Activated CD4-positive, CD25-positive, alpha-beta regulatory T cell treated with anti-CD3 and anti-CD28 coated beads, Interleukin-2, amount 50 U/mL, for 72 hours (primary cell): Measurements from ENCODE around the gene HIKESHI.
"Not testable (repeated sequence)": the region's sequence is repeated elsewhere in the genome, so short reads cannot be mapped to it uniquely, and the experiment has no call there.

Experiments used
- DNase-seq: peaks from one replicate; pipeline ENCODE4 v3.0.0; 2021

HIKESHI gene

DNA sequence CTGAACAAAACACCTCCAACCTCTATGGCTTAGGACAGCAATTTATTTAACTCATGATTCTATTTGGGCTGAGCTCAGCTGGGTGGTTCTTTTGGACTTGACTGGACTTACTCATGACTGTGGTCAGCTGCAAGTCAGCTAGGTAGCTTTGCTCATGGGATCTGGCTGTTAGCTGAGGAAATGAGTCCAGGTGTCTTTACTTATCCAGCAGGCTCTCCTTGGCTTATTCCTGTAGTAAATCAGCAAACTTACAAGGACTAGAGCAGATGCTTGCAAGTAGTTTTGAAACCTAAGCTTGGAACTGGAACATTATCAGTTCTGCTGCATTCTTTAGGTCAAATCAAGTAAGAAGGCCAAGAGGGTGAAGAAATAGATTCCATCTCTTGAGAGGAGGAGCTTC, 8.0 kb upstream of the HIKESHI start:
- DNase-seq, result no peak

DNA sequence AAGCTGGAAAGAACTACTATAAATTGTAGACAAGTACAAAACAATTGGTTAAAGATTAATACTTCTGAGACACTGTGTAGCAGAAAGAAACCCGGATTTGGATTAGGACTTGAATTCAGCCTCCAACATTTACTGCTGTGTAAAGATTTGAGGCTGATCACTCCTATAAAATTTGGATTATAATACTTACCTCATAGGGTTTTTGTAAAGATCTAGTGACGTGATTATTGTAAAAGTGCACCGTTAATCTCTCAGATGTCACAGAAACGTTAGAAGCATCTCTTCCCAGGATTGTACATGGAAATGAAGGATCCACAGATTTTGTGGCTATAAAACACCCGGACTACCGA, 323 bp upstream of the HIKESHI start:
- no peak for DNase-seq

DNA sequence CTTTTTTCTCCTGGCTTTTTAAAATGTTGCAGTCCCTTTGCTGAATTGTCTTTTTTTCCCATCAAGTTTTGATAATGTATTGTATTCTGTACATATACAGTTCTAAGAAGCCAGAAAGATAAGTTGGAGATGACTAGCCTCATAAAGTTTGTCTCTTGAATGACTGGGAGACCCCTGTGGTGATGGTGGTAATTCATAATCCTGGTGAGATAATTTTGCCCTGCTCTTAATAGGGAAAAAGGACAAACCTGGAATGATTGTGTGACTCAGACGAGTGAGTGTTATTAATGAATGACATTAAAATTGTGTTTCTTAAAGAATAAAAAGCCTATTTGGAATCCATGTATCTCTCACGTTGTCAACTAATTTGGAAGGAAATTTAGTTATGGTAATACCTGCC, 1.2 kb downstream of the HIKESHI start:
- no peak for DNase-seq

DNA sequence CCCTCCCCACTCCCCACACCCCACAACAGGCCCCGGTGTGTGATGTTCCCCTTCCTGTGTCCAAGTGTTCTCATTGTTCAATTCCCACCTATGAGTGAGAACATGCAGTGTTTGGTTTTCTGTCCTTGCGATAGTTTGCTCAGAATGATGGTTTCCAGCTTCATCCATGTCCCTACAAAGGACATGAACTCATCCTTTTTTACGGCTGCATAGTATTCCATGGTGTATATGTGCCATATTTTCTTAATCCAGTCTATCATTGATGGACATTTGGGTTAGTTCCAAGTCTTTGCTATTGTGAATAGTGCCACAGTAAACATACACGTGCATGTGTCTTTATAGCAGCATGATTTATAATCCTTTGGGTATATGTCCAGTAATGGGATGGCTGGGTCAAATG, 6.7 kb downstream of the HIKESHI start:
- not testable (repeated sequence) for DNase-seq

DNA sequence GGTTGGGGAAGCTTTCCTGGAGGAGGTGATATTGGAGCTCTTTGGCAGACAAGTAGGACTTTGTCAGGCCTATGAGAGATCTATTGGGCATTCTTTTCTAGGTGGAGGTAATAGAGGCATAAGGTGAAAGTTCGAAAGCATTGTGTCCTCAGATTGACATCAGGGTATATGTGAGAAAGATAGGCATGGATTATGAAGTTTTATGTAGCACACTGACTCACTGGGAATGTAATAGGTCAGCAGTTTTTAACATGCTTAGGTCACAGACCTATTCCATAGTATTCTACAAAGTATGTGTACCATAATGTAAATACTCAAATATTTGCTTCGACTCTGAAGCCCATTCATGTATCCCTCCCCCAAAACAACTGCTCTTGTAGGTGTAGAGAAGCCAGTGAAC, 11.8 kb downstream of the HIKESHI start:
- no peak for DNase-seq

DNA sequence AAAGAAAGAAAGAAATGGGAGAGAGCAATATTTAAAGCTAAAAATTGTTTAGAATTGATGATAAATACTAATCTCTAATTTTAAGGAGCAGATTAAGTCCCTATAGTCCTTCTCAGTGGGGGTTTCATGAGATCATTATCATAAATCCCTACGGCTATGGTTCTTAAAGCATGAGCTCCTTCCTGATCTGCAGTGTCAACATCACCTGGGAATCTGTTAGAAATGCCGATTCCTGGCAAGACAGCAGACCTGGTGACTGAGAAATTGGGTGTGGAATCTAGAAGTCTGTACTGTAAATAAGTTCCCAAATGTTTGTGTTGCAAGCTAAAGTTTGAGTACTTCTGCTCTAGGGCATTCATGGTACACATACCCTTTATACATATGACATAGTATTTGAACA, 12.6 kb downstream of the HIKESHI start:
- DNase-seq, result no peak

DNA sequence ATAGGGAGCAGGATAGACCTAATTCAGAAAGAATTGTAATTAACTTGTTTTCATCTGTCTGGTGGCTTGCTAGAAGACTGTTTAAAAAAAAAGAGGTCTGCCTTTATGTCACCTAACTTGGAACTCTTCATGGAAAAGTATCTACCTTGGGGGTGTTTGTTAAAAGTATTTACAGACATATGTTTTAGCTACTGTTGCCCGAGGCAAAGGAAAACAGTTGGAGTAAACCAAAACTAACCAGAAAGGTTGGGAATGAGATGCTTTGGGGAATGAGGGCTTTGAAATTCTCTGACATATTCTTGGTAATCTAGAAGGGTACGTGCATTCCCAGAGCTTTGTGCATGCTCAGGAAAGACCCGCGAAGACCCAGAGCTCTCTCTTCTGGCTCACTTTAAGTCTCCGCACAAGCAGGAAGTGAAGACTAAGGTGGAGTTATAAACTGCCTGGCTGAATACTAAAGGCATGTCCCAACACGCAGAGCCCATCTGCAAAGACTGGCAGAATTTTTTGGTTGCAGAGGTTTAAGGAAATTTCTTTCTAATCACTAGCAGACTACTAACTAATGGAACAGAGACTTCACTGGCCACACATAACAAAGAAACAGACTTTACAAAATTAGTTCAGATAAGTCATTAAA, 33.2 kb downstream of the HIKESHI start:
- DNase-seq, result no peak

DNA sequence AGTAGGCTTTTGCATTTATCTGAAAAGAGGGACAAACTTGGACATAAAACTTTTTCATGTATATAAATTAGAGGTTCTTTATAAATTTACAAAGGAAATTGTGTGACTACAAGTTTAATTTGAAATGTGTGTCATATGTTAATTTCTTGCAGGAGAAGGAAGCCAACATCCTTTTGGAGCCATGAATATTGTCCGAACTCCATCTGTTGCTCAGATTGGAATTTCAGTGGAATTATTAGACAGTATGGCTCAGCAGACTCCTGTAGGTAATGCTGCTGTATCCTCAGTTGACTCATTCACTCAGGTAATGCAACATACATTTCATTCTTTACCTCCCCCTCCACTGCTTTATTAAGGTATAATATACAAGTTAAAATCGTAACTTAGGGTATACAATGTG, 35.2 kb downstream of the HIKESHI start:
- DNase-seq, result no peak

DNA sequence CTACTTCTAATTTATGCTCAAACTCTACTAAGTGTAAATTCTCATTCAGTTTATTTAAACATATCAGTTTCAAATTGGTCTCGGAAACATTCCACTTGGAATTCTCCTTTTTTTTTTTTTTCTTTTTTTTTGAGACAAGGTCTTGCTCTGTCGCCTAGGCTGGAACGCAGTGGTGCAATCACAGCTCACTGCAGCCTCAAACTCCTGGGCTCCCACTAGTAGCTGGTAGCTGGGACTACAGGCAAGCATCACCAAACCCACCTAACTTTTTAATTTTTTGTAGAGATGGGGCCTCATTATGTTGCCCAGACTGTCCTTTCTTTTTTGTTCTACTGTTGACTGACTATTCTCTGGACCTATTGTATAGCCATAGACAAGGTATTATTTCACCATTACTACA, 39.3 kb downstream of the HIKESHI start:
- no peak for DNase-seq

DNA sequence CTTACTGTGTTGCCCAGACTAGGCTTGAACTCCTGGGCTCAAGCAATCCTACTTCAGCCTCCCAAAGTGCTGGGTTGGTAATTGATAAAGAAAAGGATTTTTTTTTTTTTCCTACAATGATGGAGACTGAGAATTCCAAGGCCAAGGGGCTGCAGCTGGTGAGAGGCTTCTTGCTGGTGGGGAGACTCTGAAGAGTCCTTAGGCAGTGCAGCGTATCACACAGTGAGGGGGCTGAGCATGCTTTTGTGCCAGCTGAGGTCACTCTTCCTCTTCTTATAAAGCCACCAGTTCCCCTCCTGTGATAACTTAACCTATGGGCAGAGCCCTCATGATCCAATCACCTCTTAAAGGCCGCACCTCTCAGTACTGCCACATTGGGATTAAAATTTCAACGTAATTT, 44.5 kb downstream of the HIKESHI start:
- no peak for DNase-seq

DNA sequence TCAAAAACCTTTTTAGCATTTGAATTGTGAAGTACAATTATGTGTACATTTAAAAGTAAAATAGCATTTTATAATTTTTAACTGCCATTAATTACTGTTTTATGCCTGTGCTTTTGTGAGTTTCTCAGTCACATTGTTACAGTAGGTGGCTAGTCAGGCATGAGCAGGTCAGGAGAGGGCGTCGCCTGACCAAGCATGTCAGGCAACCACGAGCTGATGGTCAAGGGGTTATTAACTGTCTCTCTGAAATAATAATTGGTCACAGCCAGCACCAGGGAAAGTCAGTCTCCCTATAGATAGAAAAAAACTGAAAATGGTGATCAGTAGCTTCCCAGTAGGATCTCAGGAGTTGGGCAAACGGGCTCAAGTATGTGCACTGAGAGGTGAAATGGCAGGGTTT, 53.2 kb downstream of the HIKESHI start:
- no peak for DNase-seq

DNA sequence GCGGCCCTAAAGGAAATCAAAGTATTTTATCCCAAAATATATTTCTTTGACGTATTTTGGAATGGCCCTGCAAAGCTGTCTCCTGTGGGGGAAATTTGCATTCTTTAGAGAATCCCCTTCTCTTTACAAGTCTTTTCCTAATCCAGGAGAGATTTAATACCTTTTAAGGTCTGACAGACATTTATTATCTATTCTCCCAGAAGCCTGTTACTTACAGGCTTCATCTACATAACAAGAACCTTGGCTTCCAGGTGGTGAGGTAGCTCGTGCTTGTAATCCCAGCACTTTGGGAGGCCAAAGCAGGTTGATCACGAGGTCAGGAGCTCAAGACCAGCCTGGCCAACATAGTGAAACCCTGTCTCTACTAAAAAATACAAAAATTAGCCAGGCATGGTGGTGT, 55.4 kb downstream of the HIKESHI start:
- not testable (repeated sequence) for DNase-seq

DNA sequence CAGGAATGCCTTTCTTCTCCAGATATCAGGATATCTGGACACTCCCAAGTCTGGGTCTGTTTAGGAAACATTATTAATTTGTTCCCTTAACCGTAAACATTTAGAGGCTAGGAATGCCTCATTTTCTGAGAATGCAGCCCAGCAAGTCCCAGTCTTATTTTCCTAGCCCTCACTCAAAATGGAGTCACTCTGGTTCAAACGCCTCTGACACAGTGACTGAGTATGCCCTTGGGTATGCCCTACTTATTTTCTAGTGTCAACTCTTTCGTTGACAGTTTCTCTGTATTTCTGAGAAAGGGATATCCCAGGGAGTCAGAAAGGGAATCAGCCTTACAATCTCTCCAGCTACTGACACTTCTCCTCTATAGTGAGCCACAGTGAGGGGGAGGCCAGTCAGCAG, 56.7 kb downstream of the HIKESHI start:
- DNase-seq, result no peak

DNA sequence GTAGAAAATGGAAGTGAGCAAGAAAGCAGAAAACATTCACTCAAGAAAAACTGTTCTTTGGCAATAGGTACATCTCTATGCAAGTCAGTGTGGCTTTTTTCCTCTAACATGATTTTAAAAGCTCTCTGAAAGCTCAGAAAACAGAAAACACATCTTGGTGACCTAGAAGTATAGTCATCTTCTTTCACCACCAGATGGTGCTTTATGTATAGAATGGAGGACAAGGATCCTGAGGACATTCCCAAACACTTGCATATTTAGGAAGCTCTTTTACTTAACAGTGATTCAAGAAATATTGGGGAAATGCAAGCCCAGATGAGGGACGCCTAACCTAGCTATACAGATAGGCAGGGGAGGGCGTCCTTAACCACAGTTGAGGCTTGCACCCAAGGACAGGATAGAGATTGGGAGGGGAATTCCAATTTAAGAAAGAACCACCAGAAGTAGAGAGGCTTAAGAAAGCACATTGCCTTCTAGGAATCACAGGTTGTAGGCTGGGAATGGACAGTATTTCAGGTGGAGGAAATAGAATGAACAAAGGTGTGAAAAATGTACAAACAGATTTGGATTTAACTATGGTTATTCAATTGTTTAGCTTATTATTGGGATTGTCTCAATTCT, 58.8 kb downstream of the HIKESHI start:
- DNase-seq, result no peak

DNA sequence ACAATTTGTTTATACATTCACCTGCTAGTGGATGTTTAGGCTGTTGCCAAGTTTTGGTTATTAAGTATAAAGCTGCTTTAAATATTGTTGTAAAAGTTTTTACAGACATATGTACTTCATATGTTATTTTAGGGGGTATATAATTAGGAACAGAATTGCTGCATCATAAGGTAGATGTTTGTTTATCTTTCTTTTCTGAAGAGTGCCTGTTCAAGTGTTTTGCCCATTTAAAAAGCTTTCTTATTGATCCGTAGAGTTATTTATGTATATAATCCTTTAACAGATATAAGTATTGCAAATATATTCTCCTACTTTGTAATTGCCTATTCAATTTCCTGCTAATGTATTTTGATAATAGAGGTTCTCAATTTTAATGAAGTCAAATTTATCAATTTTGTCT, 61.4 kb downstream of the HIKESHI start:
- DNase-seq, result no peak

DNA sequence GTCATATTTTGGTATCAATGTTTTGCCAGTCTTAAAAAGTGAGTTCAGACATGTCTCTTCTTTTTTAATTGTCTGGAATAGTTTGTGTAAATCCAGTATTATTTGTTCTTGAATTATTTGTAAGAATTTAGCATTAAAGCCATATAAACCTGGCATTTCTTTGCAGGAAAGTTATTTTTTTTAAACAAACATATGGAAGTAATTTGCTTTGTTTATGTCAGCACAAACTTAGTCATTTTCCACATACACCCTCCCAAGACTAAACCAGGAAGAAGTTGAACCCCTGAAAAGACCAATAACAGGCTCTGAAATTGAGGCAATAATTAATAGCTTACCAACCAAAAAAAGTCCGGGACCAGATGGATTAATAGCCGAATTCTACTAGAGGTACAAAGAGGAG, 63.5 kb downstream of the HIKESHI start:
- no peak for DNase-seq

DNA sequence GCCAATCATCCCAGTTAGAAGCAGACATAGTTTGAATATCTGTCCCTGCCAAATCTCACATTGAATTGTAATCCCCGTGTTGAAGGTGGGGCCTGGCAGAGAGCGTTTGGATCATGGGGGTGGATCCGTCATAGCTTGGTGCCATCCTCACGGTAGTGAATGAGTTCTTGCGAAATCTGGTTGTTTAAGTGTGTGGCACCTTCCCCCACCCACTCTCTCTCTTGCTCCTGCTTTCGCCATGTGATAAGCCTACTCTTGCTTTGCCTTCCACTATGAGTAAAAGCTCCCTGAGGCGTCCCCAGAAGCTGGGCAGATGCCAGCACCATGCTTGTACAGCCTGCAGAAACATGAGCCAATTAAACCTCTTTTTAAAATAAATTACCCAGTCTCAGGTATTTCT, 67.6 kb downstream of the HIKESHI start:
- DNase-seq, result no peak

DNA sequence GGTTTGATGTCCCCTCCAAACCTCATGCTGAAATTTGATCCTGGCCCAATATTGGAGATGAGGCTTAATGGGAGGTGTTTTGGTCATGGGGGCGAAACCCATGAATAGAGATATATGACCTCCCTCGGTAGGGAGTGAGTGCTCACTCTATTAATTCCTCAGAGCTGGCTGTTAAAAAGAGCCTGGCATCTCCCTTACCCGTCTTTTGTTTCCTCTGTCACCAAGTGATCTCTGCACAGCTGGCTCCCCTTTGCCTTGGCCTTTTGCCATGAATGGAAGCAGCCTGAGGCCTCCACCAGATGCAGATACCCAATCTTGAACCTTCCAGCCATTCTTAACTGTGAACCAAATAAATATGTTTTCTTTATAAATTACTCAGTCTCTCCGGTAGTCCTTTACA, 68.1 kb downstream of the HIKESHI start:
- DNase-seq, result no peak

DNA sequence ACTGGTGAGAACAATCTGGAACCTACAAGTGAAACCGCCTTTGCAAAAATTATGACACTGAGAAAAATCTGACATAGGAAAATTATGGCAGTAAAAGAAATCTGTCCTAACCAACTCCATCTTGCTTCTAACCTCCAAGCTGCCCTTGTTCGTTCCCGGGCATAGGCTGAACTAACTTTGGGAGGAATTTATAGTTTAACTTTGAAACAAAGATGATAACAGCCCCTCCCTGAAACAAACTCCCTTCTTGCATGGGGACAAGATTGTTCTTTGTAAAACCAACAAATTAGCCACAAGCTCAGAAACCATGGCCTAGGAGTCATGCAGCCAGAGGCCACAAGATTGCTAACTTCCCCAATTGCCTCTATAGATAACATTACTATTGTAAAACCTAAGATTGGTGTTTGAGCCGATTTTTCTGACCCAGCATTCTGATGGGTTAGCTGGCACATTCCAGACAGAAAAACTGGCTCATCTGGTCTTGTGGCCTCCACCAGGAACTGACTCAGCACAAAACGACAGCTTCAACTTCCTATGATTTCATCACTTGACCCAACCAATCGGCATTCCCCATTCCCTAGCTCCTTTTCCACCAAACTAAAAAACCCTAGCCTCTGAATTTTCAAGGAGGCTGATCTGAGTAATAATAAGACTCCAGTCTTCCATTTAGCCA, 69.0 kb downstream of the HIKESHI start:
- no peak for DNase-seq

DNA sequence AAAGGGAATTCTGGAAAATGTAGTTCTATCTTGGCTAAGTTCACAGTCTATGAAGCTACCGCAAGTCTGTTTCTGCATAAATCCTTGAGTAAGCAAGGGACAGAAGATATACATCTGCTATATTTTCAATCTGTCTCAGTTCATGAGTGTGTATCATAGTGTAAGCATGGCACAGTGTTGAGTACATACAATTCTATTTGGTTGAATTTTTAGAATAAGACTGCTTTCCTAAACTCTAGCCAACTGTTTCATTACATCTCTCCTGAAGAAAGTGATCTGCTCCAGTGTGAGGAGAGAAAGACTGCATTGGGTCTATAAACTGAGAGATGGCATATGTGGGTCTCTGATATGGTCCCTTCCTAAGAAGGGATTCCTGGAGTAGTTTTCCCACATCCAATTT, 70.0 kb downstream of the HIKESHI start:
- no peak for DNase-seq

DNA sequence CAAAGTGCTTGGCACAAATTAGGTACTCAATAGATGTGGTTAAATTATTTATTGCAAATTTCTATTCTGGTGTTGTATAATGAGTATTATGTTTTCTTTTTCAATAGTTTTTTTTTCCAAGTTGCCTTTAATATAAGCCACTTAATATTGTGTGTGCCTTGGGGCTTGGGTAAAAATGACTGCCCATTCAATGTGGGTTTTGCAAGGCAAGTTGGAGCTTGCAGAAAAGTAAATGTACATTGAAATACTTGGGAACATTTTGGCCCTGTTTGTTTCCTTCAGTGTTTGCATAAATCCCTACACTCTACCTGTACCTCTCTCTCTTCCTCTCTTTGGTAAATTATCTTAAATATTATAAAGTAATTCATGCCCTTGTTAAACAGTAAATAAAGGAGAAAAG, 70.5 kb downstream of the HIKESHI start:
- no peak for DNase-seq

DNA sequence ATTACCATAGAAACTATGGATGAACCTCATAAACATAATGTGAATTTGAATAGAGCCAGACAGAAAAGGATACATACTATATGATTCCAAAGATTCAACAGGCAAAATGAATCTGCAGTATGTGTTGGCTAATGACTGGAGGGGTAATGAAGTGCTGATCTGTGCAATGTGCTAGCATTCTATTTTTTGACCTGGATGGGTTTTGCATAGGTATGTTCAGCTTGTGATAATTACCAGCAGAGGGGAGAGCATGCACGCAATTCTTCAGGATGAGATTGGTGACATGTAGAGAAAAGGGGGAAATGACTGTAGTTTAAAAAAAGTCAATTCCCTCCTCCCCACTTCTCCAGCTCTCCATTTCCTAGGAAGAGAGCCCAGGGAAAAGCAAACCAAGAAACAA, 72.0 kb downstream of the HIKESHI start:
- no peak for DNase-seq

DNA sequence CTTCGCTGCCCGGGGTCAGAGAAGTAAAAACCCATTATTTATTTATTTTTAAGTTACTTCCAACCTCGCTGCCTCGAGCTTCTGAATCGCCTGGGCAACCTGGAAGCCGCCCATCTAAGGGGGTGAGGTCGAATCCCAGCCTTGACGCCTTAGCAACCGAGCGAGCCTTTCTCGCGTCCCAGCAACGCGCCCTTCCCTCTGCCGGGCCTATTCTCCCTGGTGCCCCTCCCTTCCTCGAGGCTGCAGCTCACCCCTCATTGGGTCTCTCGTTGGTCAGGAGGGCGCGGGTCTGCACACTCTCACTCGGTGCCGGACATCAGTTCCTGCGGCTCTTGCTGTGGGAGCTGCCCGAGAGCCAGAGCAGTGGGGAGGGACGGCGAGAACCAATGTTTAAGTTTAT, 72.5 kb downstream of the HIKESHI start, which contains the start of gene CCDC81:
Gene CCDC81, plus strand, starts transcription at position 302 of the 400 bp plus-strand sequence. CDS start 277 bp downstream, outside the sequence.
- DNase-seq, result no peak

DNA sequence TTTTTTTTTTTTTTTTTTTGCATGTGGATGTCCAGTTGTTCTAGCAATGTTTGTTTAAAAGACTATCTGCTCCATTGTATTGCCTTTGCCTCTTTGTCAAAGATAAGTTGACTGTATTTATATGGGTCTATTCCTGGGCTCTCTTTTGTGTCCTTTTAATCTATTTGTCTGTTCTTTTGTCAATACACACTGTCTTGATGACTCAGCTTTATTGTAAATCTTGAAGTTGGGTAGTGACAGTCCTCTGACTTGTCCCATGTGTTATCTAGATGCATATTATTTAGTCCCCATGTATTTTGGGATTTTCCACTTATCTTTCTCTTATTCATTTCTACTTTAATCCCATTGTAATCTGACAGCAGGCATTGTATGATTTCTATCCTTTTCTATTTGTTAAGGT, 75.9 kb downstream of the HIKESHI start:
- no peak for DNase-seq
